HG03064 (cell line): Measurements from ENCODE around the gene OSBPL10.
"Not testable (repeated sequence)": the region's sequence is repeated elsewhere in the genome, so short reads cannot be mapped to it uniquely, and the experiment has no call there.

ENCODE experiments used
- ATAC-seq: cut with Tn5 transposase; IDR thresholded peaks from one replicate; pipeline ENCODE4 v1.9.1; 2021; ENCODE audit warnings: low read depth; ENCODE audit not compliant: unreplicated experiment

OSBPL10 gene

GRCh38 chr3:31862666-31863279 lies 118.3 kb downstream of the OSBPL10 start:
- no peak for ATAC-seq

GRCh38 chr3:31861826-31862225 lies 119.2 kb downstream of the OSBPL10 start:
- ATAC-seq, result no peak

GRCh38 chr3:31860642-31861041 lies 120.4 kb downstream of the OSBPL10 start:
- ATAC-seq, result not testable (repeated sequence)

GRCh38 chr3:31859245-31859644 lies 121.8 kb downstream of the OSBPL10 start:
- no peak for ATAC-seq

- no peak for ATAC-seq
Measured at GRCh38 chr3:31858439-31858838, 122.6 kb downstream of the OSBPL10 start.

- ATAC-seq, result no peak
Measured at GRCh38 chr3:31853580-31853979, 127.5 kb downstream of the OSBPL10 start.

- no peak for ATAC-seq
Measured at GRCh38 chr3:31851278-31851677, 129.8 kb downstream of the OSBPL10 start.

- ATAC-seq, result no peak
Measured at GRCh38 chr3:31848911-31849310, 132.2 kb downstream of the OSBPL10 start.

GRCh38 chr3:31848163-31848818 lies 132.8 kb downstream of the OSBPL10 start:
- ATAC-seq, result no peak

GRCh38 chr3:31847760-31848159 lies 133.3 kb downstream of the OSBPL10 start:
- ATAC-seq, result no peak

GRCh38 chr3:31841515-31841914 lies 139.5 kb downstream of the OSBPL10 start:
- no peak for ATAC-seq

- no peak for ATAC-seq
Measured at GRCh38 chr3:31840252-31840651, 140.8 kb downstream of the OSBPL10 start.

- ATAC-seq, result no peak
Measured at GRCh38 chr3:31839144-31839917, 141.7 kb downstream of the OSBPL10 start.

- no peak for ATAC-seq
Measured at GRCh38 chr3:31836131-31837075, 144.7 kb downstream of the OSBPL10 start.

GRCh38 chr3:31833391-31834190 lies 147.5 kb downstream of the OSBPL10 start:
- no peak for ATAC-seq

- ATAC-seq, result no peak
Measured at GRCh38 chr3:31832551-31832950, 148.5 kb downstream of the OSBPL10 start.

- no peak for ATAC-seq
Measured at GRCh38 chr3:31831591-31831990, 149.5 kb downstream of the OSBPL10 start.

- ATAC-seq, result no peak
Measured at GRCh38 chr3:31829826-31830426, 151.1 kb downstream of the OSBPL10 start.

- no peak for ATAC-seq
Measured at GRCh38 chr3:31829010-31829409, 152.1 kb downstream of the OSBPL10 start.
